Endodermal cell (in vitro differentiated cells): ENCODE measurements around the gene FILIP1L. TPM values are rescaled to one million over a fixed set of nuclear protein-coding genes. Genes with fewer than 3 reads are reported as not detected.

Experiments
- DNase-seq: peaks from one replicate; pipeline ENCODE4 v3.0.0-alpha.2; 2017
- H3K27ac ChIP-seq: 2 replicates; pipeline ENCODE4 v1.5.1; 2013; ENCODE audit warnings: mild to moderate bottlenecking, low read depth, low read length, moderate library complexity
- H3K27me3 ChIP-seq: 2 replicates; pipeline ENCODE4 v1.6.1; 2013; ENCODE audit warnings: mild to moderate bottlenecking, low read length, moderate library complexity; ENCODE audit not compliant: insufficient read depth, control insufficient read depth, poor library complexity, severe bottlenecking
- H3K36me3 ChIP-seq: 2 replicates; pipeline ENCODE4 v1.7.0; 2013; ENCODE audit warnings: mild to moderate bottlenecking, low read length, moderate library complexity; ENCODE audit not compliant: control insufficient read depth, insufficient read depth
- H3K4me1 ChIP-seq: one replicate; pipeline ENCODE4 v1.7.0; 2013; ENCODE audit warnings: low read length; ENCODE audit not compliant: control insufficient read depth, insufficient read depth
- H3K4me3 ChIP-seq: 2 replicates; pipeline ENCODE4 v1.5.1; 2013; ENCODE audit warnings: mild to moderate bottlenecking, low read length, moderate library complexity
- H3K9ac ChIP-seq: 2 replicates; pipeline ENCODE4 v1.6.1; 2013; ENCODE audit warnings: mild to moderate bottlenecking, low read length, moderate library complexity; ENCODE audit not compliant: poor library complexity, severe bottlenecking; ENCODE audit errors: extremely low read depth
- H3K9me3 ChIP-seq: 2 replicates; pipeline ENCODE4 v1.6.1; 2013; ENCODE audit warnings: mild to moderate bottlenecking, low read length, moderate library complexity; ENCODE audit not compliant: control insufficient read depth
- H3K27ac Mint-ChIP-seq: 2 replicates; pipeline ENCODE4 v1.8.0; 2020; ENCODE audit warnings: mixed read lengths
- H3K27me3 Mint-ChIP-seq: 2 replicates; pipeline ENCODE4 v1.8.0; 2021; ENCODE audit warnings: mild to moderate bottlenecking, mixed read lengths; ENCODE audit not compliant: insufficient read depth
- H3K36me3 Mint-ChIP-seq: 2 replicates; pipeline ENCODE4 v1.8.0; 2020; ENCODE audit warnings: low read depth, mixed read lengths
- H3K4me1 Mint-ChIP-seq: 2 replicates; pipeline ENCODE4 v1.8.0; 2020; ENCODE audit warnings: mixed read lengths
- H3K4me3 Mint-ChIP-seq: 2 replicates; pipeline ENCODE4 v1.8.0; 2020; ENCODE audit warnings: mild to moderate bottlenecking, moderate library complexity, mixed read lengths
- H3K9me3 Mint-ChIP-seq: 2 replicates; pipeline ENCODE4 v1.8.0; 2020; ENCODE audit warnings: mild to moderate bottlenecking, mixed read lengths
- CTCF ChIP-seq: fragments of 200-600 bp; sonication (generic); conservative IDR thresholded peaks from 2 replicates; pipeline ENCODE4 v1.5.0; 2021; ENCODE audit warnings: antibody characterized with exemption, mild to moderate bottlenecking
- WGBS, 2 experiments: methylation state at CpG; one replicate each; pipeline versions ENCODE4 v1.1.5 to v1.1.7; 2013; ENCODE audit warnings: missing lambda C conversion rate in 2 of 2, mixed read lengths in 1 of 2; ENCODE audit not compliant: insufficient coverage in 1 of 2, insufficient read length in 1 of 2; 5-methylcytosine and 5-hydroxymethylcytosine counted together
- total RNA-seq, 2 donors: library from RNA; stranded (reverse); fragmentation: NEBNext Ultra II Directional in 1 of 2; extraction: Animal tissue kit (Norgen Biotek cat#: 25700) in 1 of 2; gene quantifications; 2 replicates in 1 of 2; 3 replicates in 1 of 2; pipeline ENCODE4 v1.2.1, GENCODE V29; 2021

Gene FILIP1L
- total RNA-seq, 2 donors from 2014 or later = 0.84 to 2.5 TPM

- Histone ChIP-seq H3K9me3 (no peaks in the 10 kb centered on the region), H3K27ac (peak overlapping the region; percentile 26), H3K4me3 (no peak overlapping the region), H3K36me3 (no peaks in the 10 kb centered on the region), H3K27me3 (no peaks in the 10 kb centered on the region), H3K9ac (no peak overlapping the region), H3K4me1 (no peaks in the 10 kb centered on the region)
- no peaks in the 10 kb centered on the region for H3K9me3 Mint-ChIP-seq
- H3K27ac Mint-ChIP-seq = peak overlapping the region; percentile 72
- H3K27me3 Mint-ChIP-seq = no peaks in the 10 kb centered on the region
- no peak for TF ChIP-seq CTCF
- no peak for DNase-seq
- H3K4me1 Mint-ChIP-seq = peaks cover 23% of the 10 kb centered on the region
- H3K4me3 Mint-ChIP-seq = no peak overlapping the region
- WGBS, 2 experiments = 51 to 71% methylated on average over 1 to 2 of the region's 2 CpGs
- no peaks in the 10 kb centered on the region for H3K36me3 Mint-ChIP-seq
These were observed 218.4 kb downstream of the FILIP1L start for GRCh38 chr3:99895703-99896441.

- no peak for TF ChIP-seq CTCF
- no peaks in the 10 kb centered on the region for H3K36me3 ChIP-seq
- Mint-ChIP-seq H3K27me3 (no peaks in the 10 kb centered on the region), H3K4me1 (peaks cover 24% of the 10 kb centered on the region), H3K27ac (no peak overlapping the region), H3K9me3 (no peaks in the 10 kb centered on the region), H3K4me3 (no peak overlapping the region), H3K36me3 (no peaks in the 10 kb centered on the region)
- no peak overlapping the region for H3K27ac ChIP-seq
- WGBS, 2 experiments = 83 to 91% methylated on average over 2 to 3 of the region's 3 CpGs
- DNase-seq = no peak
- no peaks in the 10 kb centered on the region for H3K4me1 ChIP-seq
- no peak overlapping the region for H3K9ac ChIP-seq
- H3K4me3 ChIP-seq = no peak overlapping the region
- no peaks in the 10 kb centered on the region for H3K27me3 ChIP-seq
- H3K9me3 ChIP-seq = no peaks in the 10 kb centered on the region
These were observed 219.1 kb downstream of the FILIP1L start for GRCh38 chr3:99895131-99895696.

- Histone ChIP-seq H3K27ac (no peak overlapping the region), H3K9ac (no peak overlapping the region), H3K36me3 (no peaks in the 10 kb centered on the region), H3K4me3 (no peak overlapping the region), H3K4me1 (no peaks in the 10 kb centered on the region), H3K27me3 (no peaks in the 10 kb centered on the region), H3K9me3 (no peaks in the 10 kb centered on the region)
- H3K27me3 Mint-ChIP-seq = no peaks in the 10 kb centered on the region
- H3K36me3 Mint-ChIP-seq = no peaks in the 10 kb centered on the region
- peak; percentile 45 for TF ChIP-seq CTCF
- peaks cover 24% of the 10 kb centered on the region for H3K4me1 Mint-ChIP-seq
- DNase-seq = no peak
- no peaks in the 10 kb centered on the region for H3K9me3 Mint-ChIP-seq
- H3K27ac Mint-ChIP-seq = no peak overlapping the region
- H3K4me3 Mint-ChIP-seq = no peak overlapping the region
These were observed 222.0 kb downstream of the FILIP1L start for GRCh38 chr3:99892332-99892731.
